Neural progenitor cell (in vitro differentiated cells): Measurements from ENCODE around the gene NFKB1.

Source experiments
- CTCF ChIP-seq: fragments of 200-600 bp; sonication (generic); IDR thresholded peaks from 2 replicates; pipeline ENCODE4 v1.5.1; 2017; ENCODE audit warnings: antibody characterized with exemption, mild to moderate bottlenecking
- EZH2 ChIP-seq: fragments of 200-600 bp; sonication (generic); IDR thresholded peaks from 2 replicates; pipeline ENCODE4 v1.6.1; 2017; ENCODE audit warnings: antibody characterized with exemption, mild to moderate bottlenecking, moderate library complexity

- TF ChIP-seq CTCF (no peak), EZH2 (no peak)
These were observed 131.3 kb downstream of the NFKB1 start for GRCh38 chr4:102632241-102633065.
